IMR-90 (cell line): ENCODE measurements around the gene GPC6. TPM values are rescaled to one million over a fixed set of nuclear protein-coding genes. Genes with fewer than 3 reads are reported as not detected.

Experiments
- ATAC-seq: fragments of 200-7000 bp; cut with Tn5 transposase; 2 replicates; pipeline ENCODE4 v1.9.1; 2020; ENCODE audit warnings: low read depth, mild to moderate bottlenecking, moderate library complexity
- BruUV-seq: library from RNA; stranded (reverse); fragments of 400-500 nt; replicated peaks from 2 replicates; lab custom pipeline; 2021; lab: Mats Ljungman, UMichigan
- CTCF ChIA-PET: fragments of 300-600 bp; formaldehyde crosslinking; extraction: SDS; loops from one replicate; lab custom pipeline; 2021; ENCODE audit warnings: antibody characterized with exemption; lab: Yijun Ruan, JAX
- POLR2A ChIA-PET: fragments of 300-600 bp; sonication (Branson Sonifier 250); formaldehyde crosslinking; loops from one replicate; lab custom pipeline; 2022; ENCODE audit warnings: antibody characterized with exemption; ENCODE audit not compliant: unreplicated experiment; lab: Charles Lee
- DNase-seq: peaks from one replicate; pipeline ENCODE4 v3.0.0; 2013
- H2AFZ ChIP-seq: replicated peaks from 2 replicates; pipeline ENCODE3; 2013; ENCODE audit warnings: low read length, mild to moderate bottlenecking; ENCODE audit not compliant: poor library complexity
- H2AK5ac ChIP-seq: 2 replicates; pipeline ENCODE4 v1.6.1; 2013; ENCODE audit warnings: low read depth, low read length, inconsistent platforms
- H2AK9ac ChIP-seq: replicated peaks from 2 replicates; pipeline ENCODE3; 2013; ENCODE audit warnings: mild to moderate bottlenecking, low read depth, low read length, moderate library complexity; ENCODE audit not compliant: poor library complexity
- H2BK120ac ChIP-seq: 2 replicates; pipeline ENCODE4 v1.6.1; 2013; ENCODE audit warnings: low read depth, low read length, inconsistent platforms
- H2BK15ac ChIP-seq: 3 replicates; pipeline ENCODE4 v1.6.1; 2013; ENCODE audit warnings: low read depth, low read length, inconsistent platforms
- H2BK20ac ChIP-seq: 2 replicates; pipeline ENCODE4 v1.6.1; 2013; ENCODE audit warnings: low read depth, mild to moderate bottlenecking, inconsistent platforms, low read length, moderate library complexity
- H2BK5ac ChIP-seq: 2 replicates; pipeline ENCODE4 v1.6.1; 2013; ENCODE audit warnings: mild to moderate bottlenecking, low read depth, low read length, inconsistent platforms; ENCODE audit not compliant: poor library complexity, severe bottlenecking
- H3K14ac ChIP-seq: replicated peaks from 2 replicates; pipeline ENCODE4 v1.6.1; 2013; ENCODE audit warnings: low read depth, low read length, inconsistent platforms
- H3K18ac ChIP-seq: 2 replicates; pipeline ENCODE4 v1.6.1; 2013; ENCODE audit warnings: low read depth, low read length, control low read depth
- H3K23ac ChIP-seq: 2 replicates; pipeline ENCODE4 v1.6.1; 2013; ENCODE audit warnings: low read depth, low read length, inconsistent platforms
- H3K27ac ChIP-seq: 2 replicates; pipeline ENCODE4 v1.5.1; 2013; ENCODE audit warnings: mild to moderate bottlenecking, control low read depth, low read length; ENCODE audit not compliant: insufficient read depth
- H3K27me3 ChIP-seq: 2 replicates; pipeline ENCODE4 v1.6.1; 2013; ENCODE audit warnings: low read length; ENCODE audit not compliant: control insufficient read depth, insufficient read depth
- H3K36me3 ChIP-seq: 2 replicates; pipeline ENCODE4 v1.6.1; 2013; ENCODE audit warnings: low read length, mixed read lengths; ENCODE audit not compliant: control insufficient read depth, insufficient read depth
- H3K4ac ChIP-seq: 2 replicates; pipeline ENCODE4 v1.6.1; 2013; ENCODE audit warnings: low read depth, low read length, inconsistent platforms
- H3K4me1 ChIP-seq: 2 replicates; pipeline ENCODE4 v1.6.1; 2013; ENCODE audit warnings: low read length, mixed read lengths; ENCODE audit not compliant: control insufficient read depth, insufficient read depth
- H3K4me2 ChIP-seq: 2 replicates; pipeline ENCODE4 v1.6.1; 2013; ENCODE audit warnings: low read depth, mild to moderate bottlenecking, control low read depth, low read length, moderate library complexity
- H3K4me3 ChIP-seq: 2 replicates; pipeline ENCODE4 v1.5.1; 2013; ENCODE audit warnings: low read depth, mild to moderate bottlenecking, control low read depth, low read length, moderate library complexity; ENCODE audit not compliant: insufficient read depth
- H3K56ac ChIP-seq: 2 replicates; pipeline ENCODE4 v1.6.1; 2013; ENCODE audit warnings: low read length, inconsistent platforms; ENCODE audit not compliant: insufficient read depth; ENCODE audit errors: extremely low read depth
- H3K79me1 ChIP-seq, 2 experiments: 2 replicates each; pipeline ENCODE4 v1.6.1; 2013; ENCODE audit warnings: low read length in 2 of 2, inconsistent platforms in 1 of 2, low read depth in 1 of 2
- H3K9ac ChIP-seq: 2 replicates; pipeline ENCODE4 v1.6.1; 2013; ENCODE audit warnings: low read depth, low read length, control low read depth
- H3K9me1 ChIP-seq: 2 replicates; pipeline ENCODE4 v1.6.1; 2013; ENCODE audit warnings: low read length, inconsistent platforms; ENCODE audit not compliant: insufficient read depth
- H3K9me3 ChIP-seq: 2 replicates; pipeline ENCODE4 v1.6.1; 2013; ENCODE audit warnings: low read length; ENCODE audit not compliant: control insufficient read depth, insufficient read depth
- H4K20me1 ChIP-seq: 2 replicates; pipeline ENCODE4 v1.6.1; 2013; ENCODE audit warnings: low read length, inconsistent platforms; ENCODE audit not compliant: insufficient read depth
- H4K5ac ChIP-seq: 2 replicates; pipeline ENCODE4 v1.6.1; 2013; ENCODE audit warnings: mild to moderate bottlenecking, low read depth, low read length, control low read depth
- H4K8ac ChIP-seq, 2 experiments: 2 replicates each; pipeline ENCODE4 v1.6.1; 2013; ENCODE audit warnings: low read depth in 2 of 2, low read length in 2 of 2, control low read depth in 1 of 2, inconsistent platforms in 1 of 2
- H4K91ac ChIP-seq: 2 replicates; pipeline ENCODE4 v1.6.1; 2013; ENCODE audit warnings: low read depth, low read length, inconsistent platforms; ENCODE audit not compliant: insufficient read depth
- BHLHE40 ChIP-seq: fragments of 150-350 bp; IDR thresholded peaks from 2 replicates; pipeline ENCODE4 v1.6.1; 2016; ENCODE audit warnings: mild to moderate bottlenecking, low read depth, low read length
- CEBPB ChIP-seq: IDR thresholded peaks from 2 replicates; pipeline ENCODE4 v1.6.1; 2012; ENCODE audit warnings: low read depth, low read length, improper control_type of control experiment
- CHD1 ChIP-seq: IDR thresholded peaks from 2 replicates; pipeline ENCODE4 v1.6.1; 2012; ENCODE audit warnings: low read depth, low read length, improper control_type of control experiment
- CTCF ChIP-seq: conservative IDR thresholded peaks from 2 replicates; pipeline ENCODE4 v1.5.1; 2012; ENCODE audit warnings: mild to moderate bottlenecking, low read depth, low read length, improper control_type of control experiment
- ELK1 ChIP-seq: fragments of 150-350 bp; IDR thresholded peaks from 2 replicates; pipeline ENCODE4 v1.6.1; 2016; ENCODE audit warnings: low read depth, mild to moderate bottlenecking, low read length, moderate library complexity, borderline replicate concordance
- FOS ChIP-seq: fragments of 150-350 bp; IDR thresholded peaks from 2 replicates; pipeline ENCODE4 v1.6.1; 2016; ENCODE audit warnings: low read depth, low read length
- MAFK ChIP-seq: IDR thresholded peaks from 2 replicates; pipeline ENCODE4 v1.6.1; 2012; ENCODE audit warnings: low read depth, low read length, improper control_type of control experiment
- MAZ ChIP-seq: IDR thresholded peaks from 2 replicates; pipeline ENCODE4 v1.6.1; 2012; ENCODE audit warnings: low read depth, mild to moderate bottlenecking, low read length, improper control_type of control experiment, moderate library complexity, borderline replicate concordance
- MXI1 ChIP-seq: IDR thresholded peaks from 2 replicates; pipeline ENCODE4 v1.6.1; 2012; ENCODE audit warnings: low read depth, mild to moderate bottlenecking, low read length, moderate library complexity, borderline replicate concordance
- NFE2L2 ChIP-seq: fragments of 150-350 bp; IDR thresholded peaks from 2 replicates; pipeline ENCODE4 v1.6.1; 2016; ENCODE audit warnings: low read depth, mild to moderate bottlenecking, low read length
- POLR2A ChIP-seq: IDR thresholded peaks from 2 replicates; pipeline ENCODE4 v1.6.1; 2012; ENCODE audit warnings: mild to moderate bottlenecking, low read depth, low read length
- RAD21 ChIP-seq: IDR thresholded peaks from 2 replicates; pipeline ENCODE4 v1.6.1; 2012; ENCODE audit warnings: low read length, improper control_type of control experiment
- RCOR1 ChIP-seq: IDR thresholded peaks from 2 replicates; pipeline ENCODE4 v1.6.1; 2012; ENCODE audit warnings: mild to moderate bottlenecking, low read length, improper control_type of control experiment; ENCODE audit not compliant: insufficient replicate concordance
- RFX5 ChIP-seq: IDR thresholded peaks from 2 replicates; pipeline ENCODE4 v1.8.0; 2012; ENCODE audit warnings: low read depth, mild to moderate bottlenecking, low read length, moderate library complexity
- SMC3 ChIP-seq: fragments of 150-350 bp; IDR thresholded peaks from 2 replicates; pipeline ENCODE4 v1.6.1; 2016; ENCODE audit warnings: low read depth, mild to moderate bottlenecking, antibody characterized with exemption, low read length, moderate library complexity
- USF2 ChIP-seq: fragments of 150-350 bp; IDR thresholded peaks from 2 replicates; pipeline ENCODE4 v1.6.1; 2017; ENCODE audit warnings: mild to moderate bottlenecking, antibody characterized with exemption, low read length, low read depth
- WGBS, 2 experiments: methylation state at CpG; one replicate each; pipeline versions ENCODE4 v1.1.5 to v1.1.7; 2013; ENCODE audit warnings: missing lambda C conversion rate in 2 of 2; ENCODE audit not compliant: insufficient read length in 1 of 2; ENCODE audit errors: extremely low coverage in 2 of 2; 5-methylcytosine and 5-hydroxymethylcytosine counted together
- dilution Hi-C: fragments of 300-500 bp; cut with HindIII; formaldehyde crosslinking; loops from one replicate; pipeline ENCODE4 v1.14.3; 2018; ENCODE audit warnings: low sequenced_read_pairs; ENCODE audit not compliant: unreplicated experiment
- in situ Hi-C: fragments of 300-500 bp; cut with MboI; formaldehyde crosslinking; loops from 3 replicates; pipeline ENCODE4 v1.14.3; 2019; ENCODE audit warnings: low sequenced_read_pairs, inconsistent platforms, mixed read lengths
- intact Hi-C: fragments of 100-400 bp; cut with micrococcal nuclease; formaldehyde crosslinking; loops from 2 replicates; pipeline ENCODE4 v1.10.0; 2022
- polyA plus RNA-seq, 3 experiments: library from polyadenylated mRNA; depleted of rRNA; stranded (reverse); fragments of >200 nt; gene quantifications; 2 replicates each; pipeline ENCODE4 v1.2.3, GENCODE V29; 2012; ENCODE audit warnings: low replicate concordance in 1 of 3
- total RNA-seq: library from RNA; depleted of rRNA; stranded (reverse); fragments of >200 nt; gene quantifications from 2 replicates; pipeline ENCODE4 v1.2.3, GENCODE V29; 2012

Gene GPC6
- total and polyA plus RNA-seq, 2 of the 4 experiments (the other 2 are of a cell fraction) = 14.9 to 39.4 TPM

- in situ Hi-C loops = loop anchor here (25.0 kb wide), 1 partner anchor 1094 kb away; the partner anchor contains the start of gene GPC6
- H2AK5ac ChIP-seq = peak overlapping the region; percentile 73; the same call in 1 of the 2 replicates
- no peaks in the 10 kb centered on the region for H3K36me3 ChIP-seq
- H3K4me1 ChIP-seq = peaks cover 30% of the 10 kb centered on the region
- H4K91ac ChIP-seq = no peak overlapping the region
- ATAC-seq (no peak), DNase-seq (no peak)
- BruUV-seq = no TSS peak
- no peak overlapping the region for H3K4me3 ChIP-seq
- H4K5ac ChIP-seq = no peak overlapping the region
- no CpG with 5 or more reads among the region's 3 CpGs for WGBS, 2 experiments
- peak overlapping the region; percentile 69; the same call in 1 of the 2 replicates for H2BK20ac ChIP-seq
- dilution Hi-C loops = no loop called here
- no peak overlapping the region for H3K56ac ChIP-seq
- ChIA-PET CTCF (no interaction called here), POLR2A (no interaction called here)
- 0 out of 4 replicates have a peak overlapping the region, but pooled peaks of 1 of the 2 experiments have one; percentile 4 for H4K8ac ChIP-seq
- H2AK9ac ChIP-seq = no peak overlapping the region
- H2AFZ ChIP-seq = no peak overlapping the region
- no peak overlapping the region for H3K9ac ChIP-seq
- peaks cover 6% of the 10 kb centered on the region for H3K9me1 ChIP-seq
- no peak overlapping the region for H3K27ac ChIP-seq
- no peaks in the 10 kb centered on the region for H3K27me3 ChIP-seq
- H3K18ac ChIP-seq = 0 out of 2 replicates have a peak overlapping the region, but pooled peaks have one; percentile 14
- peak overlapping the region; percentile 34; the same call in 1 of the 3 replicates for H2BK15ac ChIP-seq
- no peak overlapping the region for H3K23ac ChIP-seq
- no peak overlapping the region for H3K14ac ChIP-seq
- no peaks in the 10 kb centered on the region for H3K9me3 ChIP-seq
- no peak overlapping the region for H2BK5ac ChIP-seq
- no peaks in the 10 kb centered on the region for H4K20me1 ChIP-seq
- H3K79me1 ChIP-seq = no peaks in the 10 kb centered on the region
- no peak overlapping the region for H3K4me2 ChIP-seq
- peak overlapping the region; percentile 25; the same call in 1 of the 2 replicates for H2BK120ac ChIP-seq
- TF ChIP-seq RAD21 (no peak), NFE2L2 (no peak), RCOR1 (no peak), BHLHE40 (no peak), USF2 (no peak), CHD1 (no peak), ELK1 (no peak), POLR2A (no peak), FOS (no peak), MAZ (no peak), CTCF (no peak), SMC3 (no peak), CEBPB (no peak), RFX5 (no peak), MXI1 (no peak), MAFK (no peak)
- peak overlapping the region; percentile 46; the same call in 1 of the 2 replicates for H3K4ac ChIP-seq
- intact Hi-C loops = loop anchor here (10.0 kb wide), 1 partner anchor 126 kb away; no protein-coding TSS in a partner anchor
Measured at GRCh38 chr13:94331281-94331680, 1104.7 kb downstream of the GPC6 start.
